ENCODE measurements around the gene TMEM171.

Gene TMEM171

GRCh38 chr5:73130811-73131210 lies 10.4 kb downstream of the TMEM171 start:
- no peaks in the 10 kb centered on the region for H4K20me1 ChIP-seq (ENCODE audit: insufficient read depth, low read length, poor library complexity, severe bottlenecking)
- no peaks in the 10 kb centered on the region for H3K27me3 ChIP-seq (ENCODE audit: insufficient read depth, low read length, poor library complexity, severe bottlenecking)
- H3K9ac ChIP-seq (ENCODE audit: low read depth, low read length, poor library complexity, severe bottlenecking): no peak overlapping the region
- no peaks in the 10 kb centered on the region for H3K9me3 ChIP-seq (ENCODE audit: insufficient read depth, low read depth, low read length)
- no peaks in the 10 kb centered on the region for H3K79me2 ChIP-seq (ENCODE audit: insufficient read depth, low read length)
- H3K4me3 ChIP-seq (ENCODE audit: low read length, poor library complexity, severe bottlenecking): no peak overlapping the region
- no peaks in the 10 kb centered on the region for H3K9me2 ChIP-seq (replicated peaks; ENCODE audit: low read depth, low read length)
- no peaks in the 10 kb centered on the region for H3K36me3 ChIP-seq (ENCODE audit: insufficient read depth, low read length)
- H3K4me1 ChIP-seq (ENCODE audit: insufficient read depth, low read length, poor library complexity, severe bottlenecking): no peaks in the 10 kb centered on the region
- H3K4me2 ChIP-seq (ENCODE audit: low read depth, low read length, poor library complexity, severe bottlenecking): no peak overlapping the region
- TF ChIP-seq CTCF (conservative IDR thresholded peaks at IDR 0.05; ENCODE audit: low read length) (no peak), EZH2phosphoT487 (IDR thresholded peaks at IDR 0.05; ENCODE audit: borderline replicate concordance) (no peak)
- H2AFZ ChIP-seq (ENCODE audit: low read length): no peak overlapping the region
- no peaks in the 10 kb centered on the region for H3F3A ChIP-seq (ENCODE audit: low read depth)

- H2AFZ ChIP-seq (ENCODE audit: low read length): no peak overlapping the region
- no peak overlapping the region for H3K4me2 ChIP-seq (ENCODE audit: low read depth, low read length, poor library complexity, severe bottlenecking)
- no peaks in the 10 kb centered on the region for H3K4me1 ChIP-seq (ENCODE audit: insufficient read depth, low read length, poor library complexity, severe bottlenecking)
- no peak overlapping the region for H3K4me3 ChIP-seq (ENCODE audit: low read length, poor library complexity, severe bottlenecking)
- H3K9ac ChIP-seq (ENCODE audit: low read depth, low read length, poor library complexity, severe bottlenecking): no peak overlapping the region
- no peak for TF ChIP-seq EZH2phosphoT487 (IDR thresholded peaks at IDR 0.05; ENCODE audit: borderline replicate concordance)
- no peak for TF ChIP-seq CTCF (conservative IDR thresholded peaks at IDR 0.05; ENCODE audit: low read length)
- no peaks in the 10 kb centered on the region for H4K20me1 ChIP-seq (ENCODE audit: insufficient read depth, low read length, poor library complexity, severe bottlenecking)
- H3K79me2 ChIP-seq (ENCODE audit: insufficient read depth, low read length): no peaks in the 10 kb centered on the region
- H3K36me3 ChIP-seq (ENCODE audit: insufficient read depth, low read length): no peaks in the 10 kb centered on the region
- no peaks in the 10 kb centered on the region for H3F3A ChIP-seq (ENCODE audit: low read depth)
- no peaks in the 10 kb centered on the region for H3K27me3 ChIP-seq (ENCODE audit: insufficient read depth, low read length, poor library complexity, severe bottlenecking)
- no peaks in the 10 kb centered on the region for H3K9me3 ChIP-seq (ENCODE audit: insufficient read depth, low read depth, low read length)
- no peaks in the 10 kb centered on the region for H3K9me2 ChIP-seq (replicated peaks; ENCODE audit: low read depth, low read length)
Measured at GRCh38 chr5:73131711-73132425, 11.5 kb downstream of the TMEM171 start.

GRCh38 chr5:73132759-73133158 lies 12.4 kb downstream of the TMEM171 start:
- Histone ChIP-seq H3K79me2 (ENCODE audit: insufficient read depth, low read length) (no peaks in the 10 kb centered on the region), H3K9me3 (ENCODE audit: insufficient read depth, low read depth, low read length) (no peaks in the 10 kb centered on the region), H3K4me1 (ENCODE audit: insufficient read depth, low read length, poor library complexity, severe bottlenecking) (no peaks in the 10 kb centered on the region), H3K4me3 (ENCODE audit: low read length, poor library complexity, severe bottlenecking) (no peak overlapping the region), H3K9me2 (replicated peaks; ENCODE audit: low read depth, low read length) (no peaks in the 10 kb centered on the region), H4K20me1 (ENCODE audit: insufficient read depth, low read length, poor library complexity, severe bottlenecking) (no peaks in the 10 kb centered on the region), H3K4me2 (ENCODE audit: low read depth, low read length, poor library complexity, severe bottlenecking) (no peak overlapping the region), H3K36me3 (ENCODE audit: insufficient read depth, low read length) (no peaks in the 10 kb centered on the region), H2AFZ (ENCODE audit: low read length) (no peak overlapping the region), H3K27me3 (ENCODE audit: insufficient read depth, low read length, poor library complexity, severe bottlenecking) (no peaks in the 10 kb centered on the region), H3F3A (ENCODE audit: low read depth) (no peaks in the 10 kb centered on the region), H3K9ac (ENCODE audit: low read depth, low read length, poor library complexity, severe bottlenecking) (no peak overlapping the region)
- no peak for TF ChIP-seq EZH2phosphoT487 (IDR thresholded peaks at IDR 0.05; ENCODE audit: borderline replicate concordance)
- no peak for TF ChIP-seq CTCF (conservative IDR thresholded peaks at IDR 0.05; ENCODE audit: low read length)
